ENCODE measurements around the gene IFT81.

DNA sequence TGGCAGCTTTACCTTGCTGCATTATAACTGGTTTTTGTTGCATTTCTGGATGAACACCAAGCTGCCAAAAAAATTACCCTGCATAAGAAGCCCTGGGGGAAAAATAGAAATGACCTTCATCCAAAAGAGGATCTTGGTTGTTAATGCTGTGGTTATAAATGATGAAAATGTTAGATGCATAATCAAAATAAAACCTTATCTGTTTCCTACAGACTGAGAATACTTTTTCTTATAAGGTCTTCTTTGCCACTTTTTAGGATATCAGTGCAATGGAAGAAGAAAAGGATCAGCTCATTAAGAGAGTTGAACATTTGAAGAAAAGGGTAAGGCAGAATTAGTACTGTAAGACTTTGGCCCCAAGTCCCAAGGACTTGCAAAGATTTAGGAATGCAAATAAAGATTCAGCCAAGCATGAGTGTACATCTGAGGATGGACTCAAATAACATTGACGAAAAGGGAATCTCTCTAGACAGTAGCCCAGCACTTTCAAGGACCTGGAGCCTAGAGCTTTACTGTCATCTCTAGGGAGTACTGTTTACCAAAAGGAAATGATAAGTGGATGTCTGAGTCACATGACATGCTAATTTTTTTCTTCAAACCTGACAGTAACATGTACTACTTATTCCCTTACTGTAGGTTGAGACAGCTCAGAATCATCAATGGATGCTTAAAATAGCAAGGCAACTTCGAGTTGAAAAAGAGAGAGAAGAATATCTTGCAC lies 10.7 kb downstream of the IFT81 start:
- TF ChIP-seq EP300 (IDR thresholded peaks at IDR 0.05; ENCODE audit: borderline replicate concordance in 1 of 2, low read depth in 1 of 2, low read length in 1 of 2): no peak
- TF ChIP-seq, protein P1, sequence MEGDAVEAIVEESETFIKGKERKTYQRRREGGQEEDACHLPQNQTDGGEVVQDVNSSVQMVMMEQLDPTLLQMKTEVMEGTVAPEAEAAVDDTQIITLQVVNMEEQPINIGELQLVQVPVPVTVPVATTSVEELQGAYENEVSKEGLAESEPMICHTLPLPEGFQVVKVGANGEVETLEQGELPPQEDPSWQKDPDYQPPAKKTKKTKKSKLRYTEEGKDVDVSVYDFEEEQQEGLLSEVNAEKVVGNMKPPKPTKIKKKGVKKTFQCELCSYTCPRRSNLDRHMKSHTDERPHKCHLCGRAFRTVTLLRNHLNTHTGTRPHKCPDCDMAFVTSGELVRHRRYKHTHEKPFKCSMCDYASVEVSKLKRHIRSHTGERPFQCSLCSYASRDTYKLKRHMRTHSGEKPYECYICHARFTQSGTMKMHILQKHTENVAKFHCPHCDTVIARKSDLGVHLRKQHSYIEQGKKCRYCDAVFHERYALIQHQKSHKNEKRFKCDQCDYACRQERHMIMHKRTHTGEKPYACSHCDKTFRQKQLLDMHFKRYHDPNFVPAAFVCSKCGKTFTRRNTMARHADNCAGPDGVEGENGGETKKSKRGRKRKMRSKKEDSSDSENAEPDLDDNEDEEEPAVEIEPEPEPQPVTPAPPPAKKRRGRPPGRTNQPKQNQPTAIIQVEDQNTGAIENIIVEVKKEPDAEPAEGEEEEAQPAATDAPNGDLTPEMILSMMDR (IDR thresholded peaks at IDR 0.05): no peak
- no peak for TF ChIP-seq SIN3A (IDR thresholded peaks at IDR 0.05; ENCODE audit: borderline replicate concordance, low read depth, low read length)
